K562 (cell line): ENCODE data around the gene BCAS3. TPM values are rescaled to one million over a fixed set of nuclear protein-coding genes. Genes with fewer than 3 reads are reported as not detected.

Experiments
- ATAC-seq: fragments of 200-7000 bp; cut with Tn5 transposase; 3 replicates; pipeline ENCODE4 v1.9.1; 2020; ENCODE audit warnings: moderate library complexity
- BruUV-seq: library from RNA; stranded (reverse); fragments of 400-500 nt; replicated peaks from 2 replicates; lab custom pipeline; 2021; lab: Mats Ljungman, UMichigan
- CTCF ChIA-PET: fragments of 300-600 bp; formaldehyde crosslinking; extraction: SDS; loops from one replicate; lab custom pipeline; 2021; ENCODE audit warnings: low intra/inter-chr PET ratio; lab: Yijun Ruan, JAX
- POLR2A ChIA-PET: fragments of 300-600, 350-650 bp; sonication (Branson Sonifier 250); formaldehyde crosslinking; extraction: SDS; loops from one replicate; lab custom pipeline; 2021; ENCODE audit warnings: antibody characterized with exemption, inconsistent platforms; lab: Yijun Ruan, JAX
- DNase-seq, 4 experiments: peaks; one replicate each; pipeline versions ENCODE4 v3.0.0 to v3.0.0-alpha.2; 2011 to 2018; ENCODE audit warnings: low spot score in 3 of 4, mixed read lengths in 3 of 4; ENCODE audit errors: extremely low read depth in 1 of 4
- FAIRE-seq: peaks from 2 replicates; lab custom pipeline; 2011; peaks lifted over from hg19 to GRCh38; lab: Jason Lieb, UNC
- H2AFZ ChIP-seq: 2 replicates; pipeline ENCODE4 v1.6.0; 2011; ENCODE audit warnings: low read depth, low read length, control low read depth, inconsistent platforms
- H3K27ac ChIP-seq: fragments of 200-600 bp; 3 replicates; pipeline ENCODE4 v1.8.0; 2011; ENCODE audit warnings: low read depth, mild to moderate bottlenecking, control low read depth, inconsistent platforms, low read length, moderate library complexity, mixed read lengths; ENCODE audit errors: extremely low read depth
- H3K27me3 ChIP-seq, 2 experiments: fragments of 300-600 bp in 1 of 2; 2 replicates in 1 of 2; 3 replicates in 1 of 2; pipeline versions ENCODE4 v1.6.0 to v1.8.0; 2011; ENCODE audit warnings: inconsistent platforms in 2 of 2, low read length in 2 of 2, mild to moderate bottlenecking in 1 of 2, mixed read lengths in 1 of 2, moderate library complexity in 1 of 2; ENCODE audit not compliant: control insufficient read depth in 2 of 2, insufficient read depth in 2 of 2
- H3K36me3 ChIP-seq: fragments of 300-600 bp; 3 replicates; pipeline ENCODE4 v1.8.0; 2011; ENCODE audit warnings: mild to moderate bottlenecking, low read length, inconsistent platforms; ENCODE audit not compliant: control insufficient read depth, insufficient read depth
- H3K4me1 ChIP-seq, 2 experiments: fragments of 200-600 bp in 1 of 2; replicated peaks in 1 of 2; 2 replicates in 1 of 2; 3 replicates in 1 of 2; pipeline versions ENCODE4 v1.5.1 to v1.8.0; 2011; ENCODE audit warnings: inconsistent platforms in 2 of 2, low read length in 2 of 2, mild to moderate bottlenecking in 1 of 2, mixed read lengths in 1 of 2, moderate library complexity in 1 of 2; ENCODE audit not compliant: control insufficient read depth in 2 of 2, insufficient read depth in 2 of 2
- H3K4me2 ChIP-seq: 2 replicates; pipeline ENCODE4 v1.6.1; 2011; ENCODE audit warnings: low read length, control low read depth, inconsistent platforms, mixed read lengths; ENCODE audit not compliant: insufficient read depth
- H3K4me3 ChIP-seq: fragments of 200-600 bp; sonication (generic), shearing (Covaris generic); 2 replicates; pipeline ENCODE4 v1.5.1; 2016; ENCODE audit warnings: control low read depth, inconsistent platforms
- H3K79me2 ChIP-seq: fragments of 200-600 bp; 3 replicates; pipeline ENCODE4 v1.8.0; 2011; ENCODE audit warnings: low read length, inconsistent platforms; ENCODE audit not compliant: control insufficient read depth, insufficient read depth
- H3K9ac ChIP-seq, 2 experiments: 2 replicates each; pipeline versions ENCODE4 v1.6.0 to v1.6.1; 2011; ENCODE audit warnings: low read depth in 2 of 2, low read length in 2 of 2, control low read depth in 1 of 2, inconsistent platforms in 1 of 2, mild to moderate bottlenecking in 1 of 2, mixed read lengths in 1 of 2; ENCODE audit not compliant: insufficient read depth in 1 of 2
- H3K9me1 ChIP-seq: one replicate; pipeline ENCODE4 v1.6.0; 2011; ENCODE audit warnings: inconsistent platforms, mild to moderate bottlenecking, low read length, moderate library complexity; ENCODE audit not compliant: control insufficient read depth, insufficient read depth
- H3K9me3 ChIP-seq: replicated peaks from 2 replicates; pipeline ENCODE4 v1.5.1; 2011; ENCODE audit warnings: low read depth, low read length, inconsistent platforms; ENCODE audit not compliant: control insufficient read depth, insufficient read depth
- H4K20me1 ChIP-seq: replicated peaks from 2 replicates; pipeline ENCODE4 v1.6.1; 2011; ENCODE audit warnings: low read length, inconsistent platforms, mixed read lengths; ENCODE audit not compliant: control insufficient read depth, insufficient read depth
- BHLHE40 ChIP-seq: IDR thresholded peaks from 2 replicates; pipeline ENCODE4 v1.6.1; 2011; ENCODE audit warnings: low read length, improper control_type of control experiment
- EP300 ChIP-seq: IDR thresholded peaks from 2 replicates; pipeline ENCODE4 v1.6.1; 2012; ENCODE audit warnings: low read length, improper control_type of control experiment
- POLR2H ChIP-seq: IDR thresholded peaks from 2 replicates; pipeline ENCODE4 v1.6.1; 2016; ENCODE audit warnings: missing genetic modification characterization, low read depth, mild to moderate bottlenecking, control low read depth, missing compliant biosample characterization, moderate library complexity
- PYGO2 ChIP-seq: fragments of 450-650 bp; IDR thresholded peaks from 2 replicates; pipeline ENCODE4 v1.6.1; 2016; ENCODE audit warnings: mild to moderate bottlenecking, missing genetic modification characterization, moderate library complexity, missing compliant biosample characterization
- TCFL5 ChIP-seq: fragments of 250-450 bp; sonication (Bioruptor Pico); conservative IDR thresholded peaks from 2 replicates; pipeline ENCODE4 v1.6.1; 2021; ENCODE audit warnings: mild to moderate bottlenecking, moderate library complexity, matching md5 sums
- WGBS: fragments of 100-300 bp; shearing (Covaris generic); methylation state at CpG from one replicate; pipeline ENCODE4 v1.1.6; 2016; ENCODE audit warnings: low coverage, mixed read lengths; ENCODE audit not compliant: insufficient coverage; ENCODE audit errors: missing lambda C conversion rate; 5-methylcytosine and 5-hydroxymethylcytosine counted together
- in situ Hi-C: fragments of 300-500 bp; cut with MboI; formaldehyde crosslinking; loops from 4 replicates; pipeline ENCODE4 v1.15.0; 2018; ENCODE audit warnings: inconsistent platforms, mixed read lengths
- intact Hi-C: fragments of 100-400 bp; cut with micrococcal nuclease; formaldehyde crosslinking; loops from 2 replicates; pipeline ENCODE4 v1.14.2; 2022
- polyA plus RNA-seq, 8 experiments: library from polyadenylated mRNA; depleted of rRNA in 4 of 8; stranded (reverse) in 5 of 8; unstranded in 3 of 8; fragments of >200 nt; fragmentation: Nextera tagmentation in 2 of 8; fragmentation: Illumina TruSeq in 1 of 8; extraction: Ambion mirVana in 2 of 8; extraction: Trizol in 1 of 8; gene quantifications; 2 replicates each; pipeline versions ENCODE4 v1.2.1 to v1.2.3, GENCODE V29; 2011 to 2014; ENCODE audit warnings: inconsistent platforms in 1 of 8, missing spikeins in 1 of 8
- total RNA-seq, 7 experiments: library from RNA; depleted of rRNA in 6 of 7; stranded (reverse); fragments of >200 nt in 6 of 7; fragmentation: Illumina TruSeq in 2 of 7; extraction: Trizol in 2 of 7; gene quantifications; 2 replicates each; pipeline versions ENCODE4 v1.2.1 to v1.2.3, GENCODE V29; 2011 to 2021; ENCODE audit warnings: low replicate concordance in 1 of 7
- TF ChIP-seq, protein P1 (sequence below): fragments of 250-450 bp; sonication (Bioruptor Pico); IDR thresholded peaks from 2 replicates; pipeline ENCODE4 v1.4.0; 2020; ENCODE audit warnings: mild to moderate bottlenecking, moderate library complexity, borderline replicate concordance
- TF ChIP-seq, protein P2 (sequence below), 3 experiments: fragments of 200-800 bp in 1 of 3; fragments of 250-450 bp in 1 of 3; fragments of 450-650 bp in 1 of 3; sonication (Bioruptor Pico) in 1 of 3; sonication (Bioruptor generic) in 1 of 3; formaldehyde crosslinking in 1 of 3; IDR thresholded peaks; 2 replicates each; pipeline versions ENCODE4 v1.6.1 to v1.8.0; 2016 to 2022; ENCODE audit warnings: mild to moderate bottlenecking in 2 of 3, missing genetic modification characterization in 2 of 3, missing compliant biosample characterization in 1 of 3, moderate library complexity in 1 of 3
- TF ChIP-seq, protein P3 (sequence below), 2 experiments: fragments of 450-650 bp; IDR thresholded peaks; 2 replicates each; pipeline ENCODE4 v1.6.1; 2018; ENCODE audit warnings: mild to moderate bottlenecking in 2 of 2, low read depth in 1 of 2; ENCODE audit not compliant: partially characterized antibody in 2 of 2

The BCAS3 gene
- total and polyA plus RNA-seq, 9 of the 15 experiments (the other 6 are each of a cell fraction or from before 2014, with no cell fraction given), result 1.9 to 5.5 (median 3.5) TPM

DNA sequence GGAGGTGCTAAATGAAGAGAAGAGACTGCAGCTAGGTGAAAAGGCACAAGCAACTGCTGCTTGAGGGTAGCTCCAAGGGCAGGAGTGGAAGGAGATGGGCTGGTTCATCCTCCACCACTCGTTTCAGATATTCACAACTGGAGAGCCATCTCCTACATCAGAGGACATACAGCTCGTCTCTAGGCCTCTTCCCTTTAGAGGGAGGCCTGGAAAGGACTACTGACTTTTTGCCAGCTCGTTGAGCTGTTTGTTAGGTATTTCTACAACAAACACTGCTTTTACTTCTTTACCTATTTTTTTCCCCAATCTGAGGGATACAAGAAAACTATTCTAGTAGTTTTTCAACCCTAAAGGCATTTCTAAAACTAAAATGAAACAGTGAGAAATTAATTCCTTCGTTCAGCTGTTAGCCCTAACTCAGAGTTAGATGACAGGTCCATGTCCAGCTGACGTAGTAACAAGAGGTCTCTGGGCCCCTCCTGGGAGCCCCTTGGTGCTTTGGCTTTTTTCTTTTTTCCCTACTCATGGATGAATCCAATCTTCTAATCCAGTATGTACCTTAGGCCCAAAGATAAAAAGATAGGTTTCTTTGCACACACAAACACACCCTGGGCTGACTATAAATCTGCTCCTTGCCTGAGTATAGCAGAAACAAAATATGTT is 674.2 kb downstream of the BCAS3 start:
- peaks cover 17 to 56% of the 10 kb centered on the region in 2 experiments; a peak in 4 of 5 replicates for H3K27me3 ChIP-seq
- H3K4me2 ChIP-seq, result no peak overlapping the region
- ATAC-seq, result no peak
- no peaks in the 10 kb centered on the region for H3K9me1 ChIP-seq
- POLR2A ChIA-PET, result interaction anchor here (0.6 to 0.8 kb wide), 3 partner anchors 10 to 131 kb away, joined by 3 to 4 read pairs (median 3); no protein-coding TSS in a partner anchor
- no peaks in the 10 kb centered on the region for H4K20me1 ChIP-seq
- no peak for FAIRE-seq
- 0% methylated on average over 5 of the region's 5 CpGs for WGBS
- H3K9ac ChIP-seq, result no peak overlapping the region
- no peak overlapping the region for H2AFZ ChIP-seq
- no peaks in the 10 kb centered on the region for H3K9me3 ChIP-seq
- in situ Hi-C loops, result no loop called here
- no peak overlapping the region for H3K27ac ChIP-seq
- no peak for DNase-seq
- intact Hi-C loops, result no loop called here
- H3K36me3 ChIP-seq, result no peaks in the 10 kb centered on the region
- no peak overlapping the region for H3K4me3 ChIP-seq
- BruUV-seq, result no TSS peak
- CTCF ChIA-PET, result no interaction called here
- H3K4me1 ChIP-seq, result no peaks in the 10 kb centered on the region
- no peaks in the 10 kb centered on the region for H3K79me2 ChIP-seq
- TF ChIP-seq, protein P1, sequence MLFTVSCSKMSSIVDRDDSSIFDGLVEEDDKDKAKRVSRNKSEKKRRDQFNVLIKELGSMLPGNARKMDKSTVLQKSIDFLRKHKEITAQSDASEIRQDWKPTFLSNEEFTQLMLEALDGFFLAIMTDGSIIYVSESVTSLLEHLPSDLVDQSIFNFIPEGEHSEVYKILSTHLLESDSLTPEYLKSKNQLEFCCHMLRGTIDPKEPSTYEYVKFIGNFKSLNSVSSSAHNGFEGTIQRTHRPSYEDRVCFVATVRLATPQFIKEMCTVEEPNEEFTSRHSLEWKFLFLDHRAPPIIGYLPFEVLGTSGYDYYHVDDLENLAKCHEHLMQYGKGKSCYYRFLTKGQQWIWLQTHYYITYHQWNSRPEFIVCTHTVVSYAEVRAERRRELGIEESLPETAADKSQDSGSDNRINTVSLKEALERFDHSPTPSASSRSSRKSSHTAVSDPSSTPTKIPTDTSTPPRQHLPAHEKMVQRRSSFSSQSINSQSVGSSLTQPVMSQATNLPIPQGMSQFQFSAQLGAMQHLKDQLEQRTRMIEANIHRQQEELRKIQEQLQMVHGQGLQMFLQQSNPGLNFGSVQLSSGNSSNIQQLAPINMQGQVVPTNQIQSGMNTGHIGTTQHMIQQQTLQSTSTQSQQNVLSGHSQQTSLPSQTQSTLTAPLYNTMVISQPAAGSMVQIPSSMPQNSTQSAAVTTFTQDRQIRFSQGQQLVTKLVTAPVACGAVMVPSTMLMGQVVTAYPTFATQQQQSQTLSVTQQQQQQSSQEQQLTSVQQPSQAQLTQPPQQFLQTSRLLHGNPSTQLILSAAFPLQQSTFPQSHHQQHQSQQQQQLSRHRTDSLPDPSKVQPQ (CRISPR knock-in tag), result no peak
- TF ChIP-seq PYGO2 (tag) (no peak), POLR2H (tag) (no peak), TCFL5 (no peak), BHLHE40 (no peak), EP300 (no peak)
- TF ChIP-seq, protein P2, sequence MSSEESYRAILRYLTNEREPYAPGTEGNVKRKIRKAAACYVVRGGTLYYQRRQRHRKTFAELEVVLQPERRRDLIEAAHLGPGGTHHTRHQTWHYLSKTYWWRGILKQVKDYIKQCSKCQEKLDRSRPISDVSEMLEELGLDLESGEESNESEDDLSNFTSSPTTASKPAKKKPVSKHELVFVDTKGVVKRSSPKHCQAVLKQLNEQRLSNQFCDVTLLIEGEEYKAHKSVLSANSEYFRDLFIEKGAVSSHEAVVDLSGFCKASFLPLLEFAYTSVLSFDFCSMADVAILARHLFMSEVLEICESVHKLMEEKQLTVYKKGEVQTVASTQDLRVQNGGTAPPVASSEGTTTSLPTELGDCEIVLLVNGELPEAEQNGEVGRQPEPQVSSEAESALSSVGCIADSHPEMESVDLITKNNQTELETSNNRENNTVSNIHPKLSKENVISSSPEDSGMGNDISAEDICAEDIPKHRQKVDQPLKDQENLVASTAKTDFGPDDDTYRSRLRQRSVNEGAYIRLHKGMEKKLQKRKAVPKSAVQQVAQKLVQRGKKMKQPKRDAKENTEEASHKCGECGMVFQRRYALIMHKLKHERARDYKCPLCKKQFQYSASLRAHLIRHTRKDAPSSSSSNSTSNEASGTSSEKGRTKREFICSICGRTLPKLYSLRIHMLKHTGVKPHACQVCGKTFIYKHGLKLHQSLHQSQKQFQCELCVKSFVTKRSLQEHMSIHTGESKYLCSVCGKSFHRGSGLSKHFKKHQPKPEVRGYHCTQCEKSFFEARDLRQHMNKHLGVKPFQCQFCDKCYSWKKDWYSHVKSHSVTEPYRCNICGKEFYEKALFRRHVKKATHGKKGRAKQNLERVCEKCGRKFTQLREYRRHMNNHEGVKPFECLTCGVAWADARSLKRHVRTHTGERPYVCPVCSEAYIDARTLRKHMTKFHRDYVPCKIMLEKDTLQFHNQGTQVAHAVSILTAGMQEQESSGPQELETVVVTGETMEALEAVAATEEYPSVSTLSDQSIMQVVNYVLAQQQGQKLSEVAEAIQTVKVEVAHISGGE (CRISPR knock-in tag; IDR thresholded peaks at IDR 0.05), result peak in 1 of 3 experiments; percentile 75; a peak in 2 of 6 replicates
- TF ChIP-seq, protein P3, sequence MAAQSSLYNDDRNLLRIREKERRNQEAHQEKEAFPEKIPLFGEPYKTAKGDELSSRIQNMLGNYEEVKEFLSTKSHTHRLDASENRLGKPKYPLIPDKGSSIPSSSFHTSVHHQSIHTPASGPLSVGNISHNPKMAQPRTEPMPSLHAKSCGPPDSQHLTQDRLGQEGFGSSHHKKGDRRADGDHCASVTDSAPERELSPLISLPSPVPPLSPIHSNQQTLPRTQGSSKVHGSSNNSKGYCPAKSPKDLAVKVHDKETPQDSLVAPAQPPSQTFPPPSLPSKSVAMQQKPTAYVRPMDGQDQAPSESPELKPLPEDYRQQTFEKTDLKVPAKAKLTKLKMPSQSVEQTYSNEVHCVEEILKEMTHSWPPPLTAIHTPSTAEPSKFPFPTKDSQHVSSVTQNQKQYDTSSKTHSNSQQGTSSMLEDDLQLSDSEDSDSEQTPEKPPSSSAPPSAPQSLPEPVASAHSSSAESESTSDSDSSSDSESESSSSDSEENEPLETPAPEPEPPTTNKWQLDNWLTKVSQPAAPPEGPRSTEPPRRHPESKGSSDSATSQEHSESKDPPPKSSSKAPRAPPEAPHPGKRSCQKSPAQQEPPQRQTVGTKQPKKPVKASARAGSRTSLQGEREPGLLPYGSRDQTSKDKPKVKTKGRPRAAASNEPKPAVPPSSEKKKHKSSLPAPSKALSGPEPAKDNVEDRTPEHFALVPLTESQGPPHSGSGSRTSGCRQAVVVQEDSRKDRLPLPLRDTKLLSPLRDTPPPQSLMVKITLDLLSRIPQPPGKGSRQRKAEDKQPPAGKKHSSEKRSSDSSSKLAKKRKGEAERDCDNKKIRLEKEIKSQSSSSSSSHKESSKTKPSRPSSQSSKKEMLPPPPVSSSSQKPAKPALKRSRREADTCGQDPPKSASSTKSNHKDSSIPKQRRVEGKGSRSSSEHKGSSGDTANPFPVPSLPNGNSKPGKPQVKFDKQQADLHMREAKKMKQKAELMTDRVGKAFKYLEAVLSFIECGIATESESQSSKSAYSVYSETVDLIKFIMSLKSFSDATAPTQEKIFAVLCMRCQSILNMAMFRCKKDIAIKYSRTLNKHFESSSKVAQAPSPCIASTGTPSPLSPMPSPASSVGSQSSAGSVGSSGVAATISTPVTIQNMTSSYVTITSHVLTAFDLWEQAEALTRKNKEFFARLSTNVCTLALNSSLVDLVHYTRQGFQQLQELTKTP (IDR thresholded peaks at IDR 0.05; ENCODE audit: low read depth in 1 of 2, partially characterized antibody in 2 of 2), result no peak
